ENCODE results near the gene AGPS.

AGPS gene

GRCh38 chr2:177586154-177586553 is 193.6 kb downstream of the AGPS start:
- DNase-seq (ENCODE audit: low read depth, low spot score) = no peak

- no peak for DNase-seq (ENCODE audit: low read depth, low spot score)
Measured at GRCh38 chr2:177587371-177587770, 194.8 kb downstream of the AGPS start.

- no peak for DNase-seq (ENCODE audit: low read depth, low spot score)
Measured at GRCh38 chr2:177588671-177589070, 196.1 kb downstream of the AGPS start.

- DNase-seq (ENCODE audit: low read depth, low spot score) = no peak
Measured at GRCh38 chr2:177589186-177589585, 196.6 kb downstream of the AGPS start.

GRCh38 chr2:177592397-177592796 is 199.8 kb downstream of the AGPS start:
- no peak for DNase-seq (ENCODE audit: low read depth, low spot score)

DNA sequence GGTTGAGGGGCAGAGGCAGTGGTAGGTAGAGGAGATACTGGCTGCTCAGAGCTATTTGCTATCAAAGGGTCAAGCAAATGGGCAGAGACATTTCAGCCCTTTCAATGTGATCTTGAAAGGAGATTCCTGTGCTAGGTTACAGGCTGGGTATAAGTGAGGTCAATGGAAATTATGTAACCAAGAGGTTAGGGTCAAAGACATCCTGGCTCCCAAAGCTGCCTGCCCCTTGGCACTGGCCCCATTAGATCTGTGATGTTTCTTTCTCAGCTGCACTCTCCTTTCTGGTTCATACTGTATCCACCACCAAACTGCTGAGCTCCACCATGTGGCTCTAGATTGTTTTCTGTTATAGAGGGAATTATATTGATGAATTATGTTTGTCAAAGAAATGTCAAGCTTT is 200.4 kb downstream of the AGPS start:
- DNase-seq (ENCODE audit: low read depth, low spot score) = no peak

GRCh38 chr2:177593402-177593801 is 200.8 kb downstream of the AGPS start:
- no peak for DNase-seq (ENCODE audit: low read depth, low spot score)
